B cell (primary cell): ENCODE results near the gene KIR2DL4.
"Not testable (repeated sequence)": the region's sequence is repeated elsewhere in the genome, so short reads cannot be mapped to it uniquely, and the experiment has no call there.

Experiments used
- EZH2 ChIP-seq: IDR thresholded peaks from 2 replicates; pipeline ENCODE4 v1.6.1; 2012; ENCODE audit warnings: borderline replicate concordance, low read depth, mild to moderate bottlenecking, moderate library complexity, low read length; ENCODE audit not compliant: insufficient read depth, poor library complexity, severe bottlenecking
- TF ChIP-seq, protein P1 (sequence below): fragments of 200-600 bp; IDR thresholded peaks from one replicate; pipeline ENCODE4 v1.8.0; 2022; ENCODE audit warnings: antibody characterized with exemption, mild to moderate bottlenecking

DNA sequence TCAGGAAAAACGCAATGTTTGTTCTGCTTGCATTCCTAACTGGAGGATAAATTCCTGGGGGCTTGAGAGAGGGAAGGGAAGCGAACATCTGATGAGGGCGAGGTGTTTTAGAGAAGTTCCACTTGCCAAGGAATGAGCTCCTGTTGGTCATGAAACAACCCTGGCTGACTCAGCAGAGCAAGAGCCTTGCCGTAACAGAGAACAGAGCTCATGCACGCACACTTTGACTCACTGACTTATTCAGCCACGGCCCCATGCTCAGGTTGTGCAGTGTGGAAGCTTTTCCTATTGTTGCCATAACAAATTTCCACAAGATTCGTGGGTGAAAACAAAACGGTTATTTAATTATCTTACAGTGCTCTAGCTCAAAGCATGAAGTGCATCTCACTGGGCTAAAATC, 39.8 kb downstream of the KIR2DL4 start:
- TF ChIP-seq, protein P1, sequence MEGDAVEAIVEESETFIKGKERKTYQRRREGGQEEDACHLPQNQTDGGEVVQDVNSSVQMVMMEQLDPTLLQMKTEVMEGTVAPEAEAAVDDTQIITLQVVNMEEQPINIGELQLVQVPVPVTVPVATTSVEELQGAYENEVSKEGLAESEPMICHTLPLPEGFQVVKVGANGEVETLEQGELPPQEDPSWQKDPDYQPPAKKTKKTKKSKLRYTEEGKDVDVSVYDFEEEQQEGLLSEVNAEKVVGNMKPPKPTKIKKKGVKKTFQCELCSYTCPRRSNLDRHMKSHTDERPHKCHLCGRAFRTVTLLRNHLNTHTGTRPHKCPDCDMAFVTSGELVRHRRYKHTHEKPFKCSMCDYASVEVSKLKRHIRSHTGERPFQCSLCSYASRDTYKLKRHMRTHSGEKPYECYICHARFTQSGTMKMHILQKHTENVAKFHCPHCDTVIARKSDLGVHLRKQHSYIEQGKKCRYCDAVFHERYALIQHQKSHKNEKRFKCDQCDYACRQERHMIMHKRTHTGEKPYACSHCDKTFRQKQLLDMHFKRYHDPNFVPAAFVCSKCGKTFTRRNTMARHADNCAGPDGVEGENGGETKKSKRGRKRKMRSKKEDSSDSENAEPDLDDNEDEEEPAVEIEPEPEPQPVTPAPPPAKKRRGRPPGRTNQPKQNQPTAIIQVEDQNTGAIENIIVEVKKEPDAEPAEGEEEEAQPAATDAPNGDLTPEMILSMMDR, result not testable (repeated sequence)
- TF ChIP-seq EZH2, result not testable (repeated sequence)
